ENCODE results near the gene CHI3L2.

GRCh38 chr1:111221276-111221632, 6.3 kb upstream of the CHI3L2 start:
- no peak for TF ChIP-seq POLR2A (IDR thresholded peaks at IDR 0.05)
- TF ChIP-seq, protein P1, sequence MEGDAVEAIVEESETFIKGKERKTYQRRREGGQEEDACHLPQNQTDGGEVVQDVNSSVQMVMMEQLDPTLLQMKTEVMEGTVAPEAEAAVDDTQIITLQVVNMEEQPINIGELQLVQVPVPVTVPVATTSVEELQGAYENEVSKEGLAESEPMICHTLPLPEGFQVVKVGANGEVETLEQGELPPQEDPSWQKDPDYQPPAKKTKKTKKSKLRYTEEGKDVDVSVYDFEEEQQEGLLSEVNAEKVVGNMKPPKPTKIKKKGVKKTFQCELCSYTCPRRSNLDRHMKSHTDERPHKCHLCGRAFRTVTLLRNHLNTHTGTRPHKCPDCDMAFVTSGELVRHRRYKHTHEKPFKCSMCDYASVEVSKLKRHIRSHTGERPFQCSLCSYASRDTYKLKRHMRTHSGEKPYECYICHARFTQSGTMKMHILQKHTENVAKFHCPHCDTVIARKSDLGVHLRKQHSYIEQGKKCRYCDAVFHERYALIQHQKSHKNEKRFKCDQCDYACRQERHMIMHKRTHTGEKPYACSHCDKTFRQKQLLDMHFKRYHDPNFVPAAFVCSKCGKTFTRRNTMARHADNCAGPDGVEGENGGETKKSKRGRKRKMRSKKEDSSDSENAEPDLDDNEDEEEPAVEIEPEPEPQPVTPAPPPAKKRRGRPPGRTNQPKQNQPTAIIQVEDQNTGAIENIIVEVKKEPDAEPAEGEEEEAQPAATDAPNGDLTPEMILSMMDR (IDR thresholded peaks at IDR 0.05) = no peak
